Mucosa of rectum (tissue), 2 donors: Measurements from ENCODE around the gene DAZAP2.
"Not testable (repeated sequence)": the region's sequence is repeated elsewhere in the genome, so short reads cannot be mapped to it uniquely, and the experiment has no call there.

ENCODE experiments used
- H3K27ac ChIP-seq, 2 donors: one replicate each; pipeline ENCODE4 v1.7.0; 2013; ENCODE audit warnings: inconsistent platforms in 2 of 2, low read depth in 2 of 2, low read length in 2 of 2
- H3K27me3 ChIP-seq, 2 donors: one replicate each; pipeline ENCODE4 v1.7.0; 2013; ENCODE audit warnings: low read length in 2 of 2; ENCODE audit not compliant: control insufficient read depth in 2 of 2, insufficient read depth in 2 of 2
- H3K36me3 ChIP-seq, 2 donors: one replicate each; pipeline ENCODE4 v1.7.0; 2013; ENCODE audit warnings: low read length in 2 of 2; ENCODE audit not compliant: control insufficient read depth in 2 of 2, insufficient read depth in 2 of 2
- H3K4me1 ChIP-seq, 2 donors: one replicate each; pipeline ENCODE4 v1.7.0; 2013; ENCODE audit warnings: low read length in 2 of 2, mild to moderate bottlenecking in 1 of 2; ENCODE audit not compliant: control insufficient read depth in 2 of 2, insufficient read depth in 2 of 2
- H3K4me3 ChIP-seq, 2 donors: one replicate each; pipeline ENCODE4 v1.7.0; 2013; ENCODE audit warnings: low read length in 2 of 2
- H3K9ac ChIP-seq, 2 donors: one replicate each; pipeline ENCODE4 v1.7.0; 2013; ENCODE audit warnings: low read length in 2 of 2, low read depth in 1 of 2, mild to moderate bottlenecking in 1 of 2
- H3K9me3 ChIP-seq, 2 donors: one replicate each; pipeline ENCODE4 v1.7.0; 2013; ENCODE audit warnings: low read length in 2 of 2; ENCODE audit not compliant: control insufficient read depth in 2 of 2
- donor health status: healthy.
- donor health status: Normal muscosa, but diverticular disease.

Gene DAZAP2

DNA sequence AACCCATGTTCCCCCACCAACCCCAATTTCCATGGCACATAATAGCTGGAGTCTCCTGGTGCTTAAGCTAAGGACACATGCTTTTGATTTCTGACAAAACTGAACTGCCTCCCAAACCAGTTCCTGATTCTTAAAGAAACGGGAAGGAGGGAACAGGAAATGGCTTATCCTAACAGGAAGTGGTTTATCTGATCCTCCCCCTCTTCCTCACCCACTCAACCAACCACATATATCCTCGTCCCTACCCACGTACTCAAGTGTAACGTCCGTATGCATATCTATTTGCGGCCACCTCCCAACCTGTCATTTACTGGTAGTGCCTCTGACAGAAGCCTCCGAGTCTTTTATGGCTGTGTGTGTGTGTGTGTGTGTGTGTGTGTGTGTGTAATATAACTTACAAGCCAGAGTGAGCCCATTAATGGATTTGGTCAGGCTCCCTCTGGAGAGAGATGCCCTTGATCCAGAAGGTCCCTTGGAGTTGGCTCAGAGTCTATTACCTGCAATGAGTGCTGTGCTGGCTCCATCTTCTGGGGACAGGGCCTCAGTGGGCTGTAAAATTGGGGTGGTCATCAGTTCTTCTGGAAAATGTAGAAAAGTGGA lies 7.7 kb downstream of the DAZAP2 start:
- Histone ChIP-seq H3K4me3 (no peak overlapping the region), H3K36me3 (peaks cover 40 to 41% of the 10 kb centered on the region in 2 donors), H3K27me3 (no peaks in the 10 kb centered on the region), H3K9ac (no peak overlapping the region), H3K9me3 (no peaks in the 10 kb centered on the region), H3K27ac (peak overlapping the region; percentile 24 to 57), H3K4me1 (peaks cover 7% of the 10 kb centered on the region in 2 donors)

DNA sequence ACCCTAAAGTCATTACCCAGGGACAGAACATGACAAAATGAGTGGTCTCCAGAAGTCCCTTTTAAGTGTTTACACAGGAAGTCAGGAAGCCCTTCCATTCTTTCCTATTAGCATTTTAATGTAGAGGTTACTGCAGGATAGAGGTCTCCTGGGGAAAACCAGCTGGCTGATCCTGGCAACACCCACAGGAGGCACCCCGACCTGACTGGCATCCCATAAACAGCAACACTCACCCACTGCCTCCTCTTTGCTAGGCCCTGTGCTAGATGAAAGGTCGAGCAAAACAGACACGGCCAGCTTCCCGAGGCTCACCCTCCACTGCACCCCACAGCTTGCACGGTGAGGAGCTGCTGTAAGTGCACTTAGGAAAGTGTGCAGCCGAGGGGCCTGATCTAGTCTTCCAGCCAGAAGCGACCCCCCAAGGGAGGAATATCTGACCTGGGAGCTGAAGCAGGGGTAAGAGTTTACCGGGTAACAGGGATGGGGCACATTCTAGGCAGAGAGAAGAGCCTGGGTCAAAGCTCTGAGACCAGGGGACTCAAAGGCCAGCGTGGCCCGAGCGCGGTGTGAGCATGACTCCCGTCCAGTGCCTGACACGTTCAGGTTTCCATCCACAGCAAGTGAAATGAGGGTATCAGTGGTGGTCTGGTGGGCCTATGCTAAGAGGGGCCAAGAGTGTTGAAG lies 9.0 kb downstream of the DAZAP2 start:
- H3K9ac ChIP-seq, result no peak overlapping the region
- H3K9me3 ChIP-seq, result no peaks in the 10 kb centered on the region
- H3K27ac ChIP-seq, result peak overlapping the region in 1 of 2 donors; percentile 23

GRCh38 chr12:51253276-51253675 lies 14.7 kb downstream of the DAZAP2 start:
- no peak overlapping the region for H3K27ac ChIP-seq
- no peak overlapping the region for H3K9ac ChIP-seq
- H3K4me3 ChIP-seq, result no peak overlapping the region
- no peaks in the 10 kb centered on the region for H3K9me3 ChIP-seq
- peaks cover 12 to 21% of the 10 kb centered on the region in 2 donors for H3K36me3 ChIP-seq
- H3K4me1 ChIP-seq, result no peaks in the 10 kb centered on the region
- no peaks in the 10 kb centered on the region for H3K27me3 ChIP-seq

More for the DNA sequence above, 9.0 kb downstream of the DAZAP2 start:
- Histone ChIP-seq H3K4me1 (peaks cover 7% of the 10 kb centered on the region in 2 donors), H3K4me3 (no peak overlapping the region), H3K36me3 (peaks cover 32% of the 10 kb centered on the region in 2 donors), H3K27me3 (no peaks in the 10 kb centered on the region)

DNA sequence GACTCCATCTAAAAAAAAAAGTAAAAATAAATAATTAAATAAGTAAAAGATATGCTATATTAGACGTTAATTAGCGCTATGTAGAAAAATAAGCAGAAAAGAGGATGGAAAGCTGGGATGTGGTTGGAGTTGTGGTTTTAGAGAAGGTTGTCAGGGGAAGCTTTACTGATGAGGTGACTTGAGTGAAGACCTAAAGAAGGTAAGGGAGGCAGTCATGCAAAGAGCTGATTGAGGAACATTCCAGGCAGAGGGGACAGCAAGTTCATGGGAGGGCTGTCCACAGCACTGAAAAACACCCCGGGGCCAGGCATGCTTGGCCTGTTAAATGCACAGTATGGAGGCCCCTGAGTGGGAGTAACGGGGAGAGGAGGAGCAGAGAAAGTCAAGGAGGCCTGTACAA lies 15.9 kb downstream of the DAZAP2 start:
- no peaks in the 10 kb centered on the region for H3K27me3 ChIP-seq
- H3K9ac ChIP-seq, result no peak overlapping the region
- H3K9me3 ChIP-seq, result no peaks in the 10 kb centered on the region
- H3K36me3 ChIP-seq, result peaks cover 10 to 12% of the 10 kb centered on the region in 2 donors
- H3K4me3 ChIP-seq, result no peak overlapping the region
- H3K4me1 ChIP-seq, result no peaks in the 10 kb centered on the region
- H3K27ac ChIP-seq, result no peak overlapping the region

DNA sequence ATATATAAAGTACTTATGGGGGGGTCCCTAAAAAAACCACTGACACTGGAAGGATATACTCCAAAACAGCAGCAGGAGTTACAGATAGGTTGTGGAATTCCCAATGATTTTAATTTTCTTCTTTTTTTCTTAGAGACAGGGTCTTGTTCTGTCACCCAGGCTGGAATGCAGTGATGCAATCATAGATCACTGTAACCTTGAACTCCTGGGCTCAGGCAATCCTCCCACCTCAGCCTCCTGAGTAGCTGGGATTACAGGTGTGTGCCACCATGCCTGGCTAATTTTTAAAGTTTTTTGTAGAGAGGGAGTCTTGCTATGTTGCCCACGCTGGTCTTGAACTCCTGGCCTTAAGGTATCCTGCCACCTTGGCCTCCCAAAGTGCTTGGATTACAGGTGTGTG lies 21.0 kb downstream of the DAZAP2 start:
- not testable (repeated sequence) for H3K4me3 ChIP-seq, H3K9me3 ChIP-seq, H3K27ac ChIP-seq, H3K27me3 ChIP-seq, H3K4me1 ChIP-seq, H3K9ac ChIP-seq, H3K36me3 ChIP-seq

GRCh38 chr12:51262758-51263177 lies 24.1 kb downstream of the DAZAP2 start:
- H3K27ac ChIP-seq, result no peak overlapping the region

GRCh38 chr12:51263341-51263740 lies 24.7 kb downstream of the DAZAP2 start:
- Histone ChIP-seq H3K9me3 (no peaks in the 10 kb centered on the region), H3K4me3 (no peak overlapping the region), H3K27me3 (no peaks in the 10 kb centered on the region), H3K4me1 (peaks cover 3 to 6% of the 10 kb centered on the region in 2 donors), H3K36me3 (peaks cover 0 to 5% of the 10 kb centered on the region in 2 donors), H3K9ac (no peak overlapping the region), H3K27ac (no peak overlapping the region)

More at GRCh38 chr12:51262758-51263177, 24.1 kb downstream of the DAZAP2 start:
- H3K36me3 ChIP-seq, result peaks cover 0 to 7% of the 10 kb centered on the region in 2 donors
- peak overlapping the region in 1 of 2 donors; percentile 26 for H3K9ac ChIP-seq
- H3K9me3 ChIP-seq, result no peaks in the 10 kb centered on the region
- peaks cover 0 to 1% of the 10 kb centered on the region in 2 donors for H3K4me1 ChIP-seq
- no peaks in the 10 kb centered on the region for H3K27me3 ChIP-seq
- H3K4me3 ChIP-seq, result no peak overlapping the region

DNA sequence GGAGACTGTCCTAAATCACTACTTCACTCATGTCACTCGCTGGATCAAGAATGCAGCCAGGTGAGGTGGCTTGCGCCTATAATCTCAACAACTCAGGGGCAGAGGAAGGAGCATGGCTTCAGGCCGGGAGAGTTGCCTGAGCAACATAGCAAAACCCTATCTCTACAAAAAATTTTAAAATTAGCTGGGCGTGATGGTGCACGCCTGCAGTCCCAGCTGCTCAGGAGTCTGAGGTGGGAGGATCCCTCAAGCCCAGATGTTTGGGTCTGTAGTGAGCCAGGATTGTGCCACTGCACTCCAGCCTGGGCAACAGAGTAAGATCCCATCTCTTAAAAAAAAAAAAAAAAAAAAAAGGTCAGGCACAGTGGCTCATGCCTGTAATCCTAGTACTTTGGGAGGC lies 25.7 kb downstream of the DAZAP2 start:
- Histone ChIP-seq H3K9ac (no peak overlapping the region), H3K36me3 (peaks cover 0 to 5% of the 10 kb centered on the region in 2 donors), H3K4me3 (no peak overlapping the region), H3K4me1 (peaks cover 3 to 6% of the 10 kb centered on the region in 2 donors), H3K27me3 (no peaks in the 10 kb centered on the region), H3K9me3 (no peaks in the 10 kb centered on the region), H3K27ac (no peak overlapping the region)

GRCh38 chr12:51265024-51265423 lies 26.4 kb downstream of the DAZAP2 start:
- no peak overlapping the region for H3K9ac ChIP-seq
- no peak overlapping the region for H3K4me3 ChIP-seq
- H3K27me3 ChIP-seq, result no peaks in the 10 kb centered on the region
- peaks cover 0 to 5% of the 10 kb centered on the region in 2 donors for H3K36me3 ChIP-seq
- H3K27ac ChIP-seq, result no peak overlapping the region
- no peaks in the 10 kb centered on the region for H3K9me3 ChIP-seq
- peaks cover 6 to 8% of the 10 kb centered on the region in 2 donors for H3K4me1 ChIP-seq

DNA sequence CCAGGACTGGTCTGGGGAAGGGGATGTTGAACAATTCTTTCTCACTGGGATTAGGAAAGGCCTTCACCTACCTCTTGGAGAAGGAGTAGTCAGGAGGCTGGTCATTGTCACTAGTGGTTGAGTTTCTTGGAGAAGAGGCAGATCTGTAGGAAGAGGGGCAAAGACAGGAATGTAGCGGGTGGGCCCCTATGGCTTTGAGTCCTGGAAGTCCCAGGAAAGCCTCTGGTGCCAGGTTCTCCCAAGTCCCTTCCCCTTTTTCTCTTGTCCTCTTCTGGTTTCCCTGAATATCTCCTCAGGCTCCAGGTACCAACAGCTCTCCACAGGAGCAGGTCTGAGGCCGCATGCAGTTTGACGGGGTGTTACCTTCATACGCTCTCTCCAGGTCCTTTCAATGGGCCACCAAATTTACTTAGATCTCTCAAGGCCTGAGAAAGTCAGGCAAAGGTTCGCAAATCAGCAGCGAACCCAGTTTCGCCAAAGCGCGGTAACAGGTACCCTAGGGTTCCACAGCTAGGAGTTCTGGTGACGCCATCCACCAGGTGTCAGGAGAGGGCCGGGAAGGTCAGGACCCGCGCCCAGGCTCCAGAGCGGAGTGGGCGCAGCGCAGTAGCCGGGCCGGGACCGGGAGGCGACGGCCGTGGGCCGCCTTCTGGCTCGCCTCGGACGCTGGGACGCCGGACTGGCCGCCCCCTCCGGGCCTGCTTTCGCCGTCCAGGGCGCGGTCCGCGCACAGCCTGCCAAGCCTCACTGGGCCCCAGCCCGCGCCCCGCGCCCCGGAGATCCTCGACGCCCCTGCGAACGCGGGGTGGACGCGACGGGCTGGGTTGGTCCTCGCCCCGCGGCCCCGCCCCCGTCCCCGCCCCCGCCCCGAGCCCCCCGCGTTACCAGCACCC lies 30.8 kb downstream of the DAZAP2 start:
- Histone ChIP-seq H3K27me3 (no peaks in the 10 kb centered on the region), H3K4me1 (peaks cover 6 to 20% of the 10 kb centered on the region in 2 donors), H3K9ac (peak overlapping the region; percentile 74 to 81), H3K9me3 (no peaks in the 10 kb centered on the region), H3K27ac (peak overlapping the region; percentile 93 to 95), H3K4me3 (peak overlapping the region; percentile 77 to 83), H3K36me3 (no peaks in the 10 kb centered on the region)
